Endothelial cell of umbilical vein (primary cell): ENCODE results near the gene ALB. TPM values are rescaled to one million over a fixed set of nuclear protein-coding genes. Genes with fewer than 3 reads are reported as not detected.

Source experiments
- BruUV-seq: library from RNA; stranded (reverse); fragments of 400-500 nt; replicated peaks from 2 replicates; lab custom pipeline; 2021; lab: Mats Ljungman, UMichigan
- CTCF ChIA-PET: fragments of 300-600, 350-600 bp; sonication (Branson Sonifier 250); formaldehyde crosslinking; loops from one replicate; lab custom pipeline; 2021; ENCODE audit warnings: antibody characterized with exemption, inconsistent platforms; lab: Charles Lee
- POLR2A ChIA-PET: fragments of 300-600, 350-600 bp; sonication (Branson Sonifier 250); formaldehyde crosslinking; loops from one replicate; lab custom pipeline; 2021; ENCODE audit warnings: antibody characterized with exemption, inconsistent platforms; lab: Charles Lee
- DNase-seq: peaks from one replicate; pipeline ENCODE4 v3.0.0-alpha.2; 2011; ENCODE audit warnings: low read depth, low spot score
- FAIRE-seq: peaks from 2 replicates; lab custom pipeline; 2011; peaks lifted over from hg19 to GRCh38; lab: Jason Lieb, UNC
- H2AFZ ChIP-seq: 2 replicates; pipeline ENCODE4 v1.6.0; 2012; ENCODE audit warnings: low read depth, low read length, control low read depth, inconsistent platforms
- H3K27ac ChIP-seq: 2 replicates; pipeline ENCODE4 v1.5.1; 2011; ENCODE audit warnings: low read depth, mild to moderate bottlenecking, control low read depth, low read length, moderate library complexity; ENCODE audit not compliant: insufficient read depth
- H3K27me3 ChIP-seq, 2 experiments: 2 replicates each; pipeline versions ENCODE4 v1.6.0 to v1.6.1; 2011; ENCODE audit warnings: low read length in 2 of 2, mixed read lengths in 1 of 2; ENCODE audit not compliant: control insufficient read depth in 2 of 2, insufficient read depth in 2 of 2
- H3K36me3 ChIP-seq, 2 experiments: 2 replicates in 1 of 2; 3 replicates in 1 of 2; pipeline ENCODE4 v1.5.1; 2011; ENCODE audit warnings: low read length in 2 of 2, mild to moderate bottlenecking in 1 of 2, moderate library complexity in 1 of 2; ENCODE audit not compliant: control insufficient read depth in 2 of 2, insufficient read depth in 2 of 2; ENCODE audit errors: extremely low read depth in 1 of 2
- H3K4me1 ChIP-seq: 3 replicates; pipeline ENCODE4 v1.5.1; 2011; ENCODE audit warnings: mild to moderate bottlenecking, low read length; ENCODE audit not compliant: control insufficient read depth, insufficient read depth; ENCODE audit errors: extremely low read depth
- H3K4me2 ChIP-seq: 2 replicates; pipeline ENCODE4 v1.6.1; 2011; ENCODE audit warnings: low read length, control low read depth, mixed read lengths; ENCODE audit not compliant: insufficient read depth
- H3K4me3 ChIP-seq, 3 experiments: fragments of 200-600 bp in 1 of 3; sonication (generic), shearing (Covaris generic) in 1 of 3; replicated peaks in 1 of 3; 2 replicates each; pipeline ENCODE4 v1.5.1; 2011 to 2016; ENCODE audit warnings: control low read depth in 3 of 3, low read length in 3 of 3, mild to moderate bottlenecking in 2 of 3, inconsistent platforms in 1 of 3, low read depth in 1 of 3, moderate library complexity in 1 of 3; ENCODE audit not compliant: insufficient read depth in 1 of 3
- H3K79me2 ChIP-seq: 2 replicates; pipeline ENCODE4 v1.6.0; 2012; ENCODE audit warnings: low read length, inconsistent platforms; ENCODE audit not compliant: control insufficient read depth, insufficient read depth
- H3K9ac ChIP-seq: replicated peaks from 2 replicates; pipeline ENCODE3; 2011; ENCODE audit warnings: low read length, control low read depth; ENCODE audit not compliant: insufficient read depth; ENCODE audit errors: extremely low read depth
- H3K9me1 ChIP-seq: replicated peaks from 3 replicates; pipeline ENCODE4 v1.6.0; 2011; ENCODE audit warnings: mild to moderate bottlenecking, low read length; ENCODE audit not compliant: control insufficient read depth, insufficient read depth; ENCODE audit errors: extremely low read depth
- H3K9me3 ChIP-seq: replicated peaks from 2 replicates; pipeline ENCODE4 v1.5.1; 2012; ENCODE audit warnings: low read length, inconsistent platforms; ENCODE audit not compliant: control insufficient read depth, insufficient read depth
- H4K20me1 ChIP-seq: replicated peaks from 2 replicates; pipeline ENCODE3; 2011; ENCODE audit warnings: mild to moderate bottlenecking, low read length; ENCODE audit not compliant: control insufficient read depth, insufficient read depth; ENCODE audit errors: extremely low read depth
- EZH2 ChIP-seq: IDR thresholded peaks from 2 replicates; pipeline ENCODE4 v1.6.1; 2012; ENCODE audit warnings: borderline replicate concordance, low read depth, mild to moderate bottlenecking, moderate library complexity, low read length, inconsistent platforms; ENCODE audit not compliant: severe bottlenecking
- JUN ChIP-seq: IDR thresholded peaks from 2 replicates; pipeline ENCODE4 v1.6.1; 2011; ENCODE audit warnings: borderline replicate concordance, low read depth; ENCODE audit not compliant: insufficient read length, insufficient read depth
- POLR2A ChIP-seq: IDR thresholded peaks from 2 replicates; pipeline ENCODE4 v1.6.1; 2012; ENCODE audit warnings: low read depth, mild to moderate bottlenecking, control low read depth, low read length
- POLR2AphosphoS5 ChIP-seq: IDR thresholded peaks from 2 replicates; pipeline ENCODE4 v1.6.1; 2012; ENCODE audit warnings: low read depth, mild to moderate bottlenecking, control low read depth, low read length, moderate library complexity; ENCODE audit not compliant: insufficient read depth
- dilution Hi-C: fragments of 300-500 bp; cut with MboI; formaldehyde crosslinking; loops from one replicate; pipeline ENCODE4 v1.15.0; 2019; ENCODE audit warnings: low sequenced_read_pairs; ENCODE audit not compliant: extremely low pct_ligation_motif_present
- intact Hi-C: fragments of 100-400 bp; cut with micrococcal nuclease; formaldehyde crosslinking; loops from one replicate; pipeline ENCODE4 v1.10.0; 2022
- polyA plus RNA-seq, 4 experiments: library from polyadenylated mRNA; depleted of rRNA in 3 of 4; stranded (reverse) in 3 of 4; unstranded in 1 of 4; fragments of >200 nt; gene quantifications; 2 replicates each; pipeline versions ENCODE4 v1.2.1 to v1.2.3, GENCODE V29; 2011 to 2012; ENCODE audit warnings: missing spikeins in 1 of 4
- total RNA-seq: library from RNA; stranded (reverse); gene quantifications from 2 replicates; pipeline ENCODE4 v1.2.3, GENCODE V29; 2021
- TF ChIP-seq, protein P1 (sequence below): IDR thresholded peaks from 2 replicates; pipeline ENCODE4 v1.6.1; 2011; ENCODE audit not compliant: insufficient read depth, insufficient read length
- TF ChIP-seq, protein P2 (sequence below), 2 donors: IDR thresholded peaks; 1 replicate in 1 of 2; 2 replicates in 1 of 2; pipeline ENCODE4 v1.5.1; 2011; ENCODE audit warnings: low read length in 2 of 2, mild to moderate bottlenecking in 2 of 2, moderate library complexity in 2 of 2, control low read depth in 1 of 2, inconsistent platforms in 1 of 2, low read depth in 1 of 2; ENCODE audit not compliant: insufficient read depth in 1 of 2; ENCODE audit errors: extremely low read depth in 1 of 2

Gene ALB
- total and polyA plus RNA-seq, 2 donors (not counting 3 experiments of a cell fraction or from before 2014, with no cell fraction given): not detected

DNA sequence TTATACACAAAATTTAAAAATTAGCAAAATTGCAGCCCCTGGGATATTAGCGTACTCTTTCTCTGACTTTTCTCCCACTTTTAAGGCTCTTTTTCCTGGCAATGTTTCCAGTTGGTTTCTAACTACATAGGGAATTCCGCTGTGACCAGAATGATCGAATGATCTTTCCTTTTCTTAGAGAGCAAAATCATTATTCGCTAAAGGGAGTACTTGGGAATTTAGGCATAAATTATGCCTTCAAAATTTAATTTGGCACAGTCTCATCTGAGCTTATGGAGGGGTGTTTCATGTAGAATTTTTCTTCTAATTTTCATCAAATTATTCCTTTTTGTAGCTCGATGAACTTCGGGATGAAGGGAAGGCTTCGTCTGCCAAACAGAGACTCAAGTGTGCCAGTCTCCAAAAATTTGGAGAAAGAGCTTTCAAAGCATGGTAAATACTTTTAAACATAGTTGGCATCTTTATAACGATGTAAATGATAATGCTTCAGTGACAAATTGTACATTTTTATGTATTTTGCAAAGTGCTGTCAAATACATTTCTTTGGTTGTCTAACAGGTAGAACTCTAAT, 6.0 kb downstream of the ALB start:
- Histone ChIP-seq H3K4me3 (no peak overlapping the region), H3K4me1 (no peaks in the 10 kb centered on the region), H3K27ac (no peak overlapping the region), H3K4me2 (no peak overlapping the region), H3K79me2 (no peaks in the 10 kb centered on the region), H3K9me3 (no peaks in the 10 kb centered on the region), H3K9me1 (no peaks in the 10 kb centered on the region), H3K9ac (no peak overlapping the region), H3K27me3 (peaks cover 0 to 6% of the 10 kb centered on the region in 2 experiments), H3K36me3 (no peaks in the 10 kb centered on the region), H4K20me1 (no peaks in the 10 kb centered on the region), H2AFZ (no peak overlapping the region)
- BruUV-seq: no TSS peak
- dilution Hi-C loops (no loop called here), intact Hi-C loops (no loop called here)
- TF ChIP-seq POLR2AphosphoS5: no peak
- TF ChIP-seq, protein P1, sequence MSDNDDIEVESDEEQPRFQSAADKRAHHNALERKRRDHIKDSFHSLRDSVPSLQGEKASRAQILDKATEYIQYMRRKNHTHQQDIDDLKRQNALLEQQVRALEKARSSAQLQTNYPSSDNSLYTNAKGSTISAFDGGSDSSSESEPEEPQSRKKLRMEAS: no peak
- no peak for TF ChIP-seq JUN
- TF ChIP-seq EZH2: no peak
- TF ChIP-seq POLR2A: no peak
- TF ChIP-seq, protein P2, sequence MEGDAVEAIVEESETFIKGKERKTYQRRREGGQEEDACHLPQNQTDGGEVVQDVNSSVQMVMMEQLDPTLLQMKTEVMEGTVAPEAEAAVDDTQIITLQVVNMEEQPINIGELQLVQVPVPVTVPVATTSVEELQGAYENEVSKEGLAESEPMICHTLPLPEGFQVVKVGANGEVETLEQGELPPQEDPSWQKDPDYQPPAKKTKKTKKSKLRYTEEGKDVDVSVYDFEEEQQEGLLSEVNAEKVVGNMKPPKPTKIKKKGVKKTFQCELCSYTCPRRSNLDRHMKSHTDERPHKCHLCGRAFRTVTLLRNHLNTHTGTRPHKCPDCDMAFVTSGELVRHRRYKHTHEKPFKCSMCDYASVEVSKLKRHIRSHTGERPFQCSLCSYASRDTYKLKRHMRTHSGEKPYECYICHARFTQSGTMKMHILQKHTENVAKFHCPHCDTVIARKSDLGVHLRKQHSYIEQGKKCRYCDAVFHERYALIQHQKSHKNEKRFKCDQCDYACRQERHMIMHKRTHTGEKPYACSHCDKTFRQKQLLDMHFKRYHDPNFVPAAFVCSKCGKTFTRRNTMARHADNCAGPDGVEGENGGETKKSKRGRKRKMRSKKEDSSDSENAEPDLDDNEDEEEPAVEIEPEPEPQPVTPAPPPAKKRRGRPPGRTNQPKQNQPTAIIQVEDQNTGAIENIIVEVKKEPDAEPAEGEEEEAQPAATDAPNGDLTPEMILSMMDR (IDR thresholded peaks at IDR 0.05; ENCODE audit: extremely low read depth in 1 of 2, insufficient read depth in 1 of 2, low read depth in 1 of 2, low read length in 2 of 2): no peak
- POLR2A ChIA-PET: no interaction called here
- no peak for FAIRE-seq
- no peak for DNase-seq
- CTCF ChIA-PET: interaction anchor here (1.6 kb wide), 1 partner anchor 12 kb away, joined by 3 read pairs; no protein-coding TSS in a partner anchor
